Liver (tissue), 3 donors: ENCODE measurements around the gene HYCC1.

Source experiments
- CTCF ChIP-seq: fragments of 150-350 bp; IDR thresholded peaks from 2 replicates; pipeline ENCODE4 v1.5.1; 2017; ENCODE audit warnings: improper control_type of control experiment, low read depth, low read length; ENCODE audit not compliant: missing input control
- EGR1 ChIP-seq, 2 donors: IDR thresholded peaks; 2 replicates each; pipeline ENCODE4 v1.6.1; 2016 to 2018; ENCODE audit warnings: antibody characterized with exemption in 2 of 2, low read depth in 2 of 2
- FOXA1 ChIP-seq: IDR thresholded peaks from 2 replicates; pipeline ENCODE4 v1.6.1; 2016; ENCODE audit warnings: antibody characterized with exemption
- HNF4G ChIP-seq: IDR thresholded peaks from 2 replicates; pipeline ENCODE4 v1.6.1; 2016; ENCODE audit warnings: antibody characterized with exemption
- JUND ChIP-seq, 2 donors: IDR thresholded peaks; 2 replicates each; pipeline ENCODE4 v1.6.1; 2016; ENCODE audit warnings: antibody characterized with exemption in 2 of 2
- MAX ChIP-seq: IDR thresholded peaks from 2 replicates; pipeline ENCODE4 v1.6.1; 2016; ENCODE audit warnings: antibody characterized with exemption
- RAD21 ChIP-seq, 2 donors: IDR thresholded peaks; 2 replicates each; pipeline ENCODE4 v1.6.1; 2016; ENCODE audit warnings: antibody characterized with exemption in 2 of 2, mild to moderate bottlenecking in 2 of 2
- REST ChIP-seq: IDR thresholded peaks from 2 replicates; pipeline ENCODE4 v1.6.1; 2016; ENCODE audit warnings: antibody characterized with exemption, mild to moderate bottlenecking
- TAF1 ChIP-seq: conservative IDR thresholded peaks from 2 replicates; pipeline ENCODE4 v1.6.1; 2016; ENCODE audit warnings: antibody characterized with exemption, mild to moderate bottlenecking
- YY1 ChIP-seq: IDR thresholded peaks from 2 replicates; pipeline ENCODE4 v1.6.1; 2016; ENCODE audit warnings: antibody characterized with exemption, mild to moderate bottlenecking
- donor health status: healthy.
- donor health status: healthy.

- TF ChIP-seq JUND (IDR thresholded peaks at IDR 0.05) (no peak), YY1 (no peak), CTCF (no peak), HNF4G (no peak), FOXA1 (no peak), EGR1 (IDR thresholded peaks at IDR 0.05; ENCODE audit: low read depth in 2 of 2) (no peak), REST (no peak), MAX (no peak), TAF1 (no peak), RAD21 (IDR thresholded peaks at IDR 0.05) (no peak)
These were observed 30.6 kb downstream of the HYCC1 start for GRCh38 chr7:22983257-22983855.
